ENCODE results near the gene HIGD2A. TPM values are rescaled to one million over a fixed set of nuclear protein-coding genes. Genes with fewer than 3 reads are reported as not detected.

Gene HIGD2A
- total and polyA plus RNA-seq, 2 experiments from 2014 or later: 67.7 to 194 TPM

DNA sequence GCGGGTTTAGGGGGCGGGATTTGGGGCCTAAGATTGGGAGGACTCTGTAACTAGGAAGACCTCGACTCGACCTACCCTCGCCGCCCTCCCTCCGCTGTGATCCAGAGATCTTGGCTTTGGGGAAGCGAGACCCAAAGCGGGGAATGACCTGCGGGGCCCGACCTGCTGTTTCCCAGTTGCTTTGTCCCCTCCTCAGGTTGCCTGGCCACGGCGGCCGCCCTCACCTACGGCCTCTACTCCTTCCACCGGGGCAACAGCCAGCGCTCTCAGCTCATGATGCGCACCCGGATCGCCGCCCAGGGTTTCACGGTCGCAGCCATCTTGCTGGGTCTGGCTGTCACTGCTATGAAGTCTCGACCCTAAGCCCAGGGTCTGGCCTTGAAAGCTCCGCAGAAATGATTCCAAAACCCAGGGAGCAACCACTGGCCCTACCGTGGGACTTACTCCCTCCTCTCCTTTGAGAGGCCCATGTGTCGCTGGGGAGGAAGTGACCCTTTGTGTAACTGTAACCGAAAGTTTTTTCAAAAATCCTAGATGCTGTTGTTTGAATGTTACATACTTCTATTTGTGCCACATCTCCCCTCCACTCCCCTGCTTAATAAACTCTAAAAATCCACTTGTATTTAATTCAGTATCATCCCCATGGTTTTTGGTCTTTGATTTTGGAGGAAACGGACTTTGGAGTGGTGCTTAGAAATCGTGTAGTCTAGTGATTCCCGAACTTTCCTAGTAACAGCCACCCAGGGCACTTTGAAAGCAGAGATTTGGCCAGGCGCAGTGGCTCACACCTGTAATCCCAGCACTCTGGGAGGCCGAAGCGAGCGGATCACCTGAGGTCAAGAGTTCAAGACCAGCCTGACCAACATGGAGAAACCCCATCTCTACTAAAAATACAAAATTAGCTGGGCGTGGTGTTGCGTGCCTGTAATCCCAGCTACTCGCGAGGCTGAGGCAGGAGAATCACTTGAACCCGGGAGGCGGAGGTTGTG, 878 bp downstream of the HIGD2A start:
- Histone ChIP-seq H3K79me2 (replicated peaks; ENCODE audit: insufficient read depth) (peaks cover 33% of the 10 kb centered on the region), H2AFZ (no peak overlapping the region)

DNA sequence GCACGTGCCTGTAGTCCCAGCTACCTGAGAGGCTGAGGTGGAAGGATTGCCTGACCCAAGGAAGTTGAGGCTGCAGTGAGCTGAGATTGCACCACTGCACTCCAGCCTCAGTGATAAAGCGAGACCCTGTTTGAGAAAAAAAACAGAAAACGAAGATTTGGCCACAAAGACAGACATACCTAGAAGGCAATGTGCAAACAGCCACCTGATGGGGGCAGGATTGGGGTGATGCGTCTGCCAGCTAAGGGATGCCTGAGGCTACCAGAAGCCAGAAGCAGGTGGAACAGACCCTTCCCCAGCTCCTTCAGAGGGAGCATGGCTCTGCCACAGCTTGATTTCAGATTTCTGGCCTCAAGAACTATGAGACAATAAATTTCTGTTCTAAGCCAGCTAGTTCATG, 2.9 kb downstream of the HIGD2A start:
- Histone ChIP-seq H3K36me3 (ENCODE audit: insufficient read depth) (no peaks in the 10 kb centered on the region; the same call in 1 of the 2 replicates), H3K79me2 (replicated peaks; ENCODE audit: insufficient read depth) (peaks cover 19% of the 10 kb centered on the region), H3K27ac (ENCODE audit: low read depth) (no peak overlapping the region), H3K27me3 (ENCODE audit: insufficient read depth) (no peaks in the 10 kb centered on the region), H3K9me2 (ENCODE audit: insufficient read depth) (no peaks in the 10 kb centered on the region), H3K4me2 (no peak overlapping the region), H4K20me1 (replicated peaks; ENCODE audit: insufficient read depth) (peaks cover 8% of the 10 kb centered on the region), H3F3A (replicated peaks; ENCODE audit: low read depth) (peaks cover 5% of the 10 kb centered on the region; the same call in 1 of the 2 replicates), H3K4me3 (no peak overlapping the region), H2AFZ (no peak overlapping the region), H3K4me1 (ENCODE audit: insufficient read depth) (peaks cover 9% of the 10 kb centered on the region; the same call in 1 of the 2 replicates)
- Mint-ChIP-seq H3K4me1 (peaks cover 16% of the 10 kb centered on the region; the same call in 2 of the 3 replicates), H3K36me3 (ENCODE audit: low read depth) (peaks cover 29% of the 10 kb centered on the region), H3K4me3 (no peak overlapping the region), H3K27ac (no peak overlapping the region), H3K9me3 (no peaks in the 10 kb centered on the region; the same call in 2 of the 3 replicates), H3K27me3 (ENCODE audit: insufficient read depth, low read depth, poor library complexity) (peaks cover 19% of the 10 kb centered on the region)
- DNase-seq (ENCODE audit: low spot score): peak; percentile 40
- TF ChIP-seq NANOG (IDR thresholded peaks at IDR 0.05; ENCODE audit: borderline replicate concordance): no peak
- TF ChIP-seq, protein P1, sequence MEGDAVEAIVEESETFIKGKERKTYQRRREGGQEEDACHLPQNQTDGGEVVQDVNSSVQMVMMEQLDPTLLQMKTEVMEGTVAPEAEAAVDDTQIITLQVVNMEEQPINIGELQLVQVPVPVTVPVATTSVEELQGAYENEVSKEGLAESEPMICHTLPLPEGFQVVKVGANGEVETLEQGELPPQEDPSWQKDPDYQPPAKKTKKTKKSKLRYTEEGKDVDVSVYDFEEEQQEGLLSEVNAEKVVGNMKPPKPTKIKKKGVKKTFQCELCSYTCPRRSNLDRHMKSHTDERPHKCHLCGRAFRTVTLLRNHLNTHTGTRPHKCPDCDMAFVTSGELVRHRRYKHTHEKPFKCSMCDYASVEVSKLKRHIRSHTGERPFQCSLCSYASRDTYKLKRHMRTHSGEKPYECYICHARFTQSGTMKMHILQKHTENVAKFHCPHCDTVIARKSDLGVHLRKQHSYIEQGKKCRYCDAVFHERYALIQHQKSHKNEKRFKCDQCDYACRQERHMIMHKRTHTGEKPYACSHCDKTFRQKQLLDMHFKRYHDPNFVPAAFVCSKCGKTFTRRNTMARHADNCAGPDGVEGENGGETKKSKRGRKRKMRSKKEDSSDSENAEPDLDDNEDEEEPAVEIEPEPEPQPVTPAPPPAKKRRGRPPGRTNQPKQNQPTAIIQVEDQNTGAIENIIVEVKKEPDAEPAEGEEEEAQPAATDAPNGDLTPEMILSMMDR (conservative IDR thresholded peaks at IDR 0.05; ENCODE audit: low read depth in 2 of 2): peak; percentile 30 to 41; a peak in 2 of 4 replicates
- ATAC-seq: no peak

More for the DNA sequence above, 878 bp downstream of the HIGD2A start:
- ATAC-seq (peak; percentile 31), DNase-seq (ENCODE audit: low spot score) (no peak)
- H3K4me2 ChIP-seq: peak overlapping the region; percentile 74
- TF ChIP-seq EZH2 (IDR thresholded peaks at IDR 0.05; ENCODE audit: low read depth, unreplicated experiment) (no peak), POLR2AphosphoS5 (IDR thresholded peaks at IDR 0.05; ENCODE audit: low read depth) (peak; percentile 78)
- TF ChIP-seq, protein P1 (conservative IDR thresholded peaks at IDR 0.05; ENCODE audit: low read depth in 2 of 2): no peak
- Mint-ChIP-seq H3K27me3 (ENCODE audit: insufficient read depth, low read depth, poor library complexity) (peaks cover 17% of the 10 kb centered on the region), H3K9me3 (no peaks in the 10 kb centered on the region; the same call in 2 of the 3 replicates), H3K4me1 (peaks cover 16% of the 10 kb centered on the region), H3K36me3 (ENCODE audit: low read depth) (peaks cover 50% of the 10 kb centered on the region), H3K27ac (peak overlapping the region; percentile 100), H3K4me3 (peak overlapping the region; percentile 99)
- H3K4me3 ChIP-seq: peak overlapping the region; percentile 67
- peaks cover 9% of the 10 kb centered on the region; the same call in 1 of the 2 replicates for H3K4me1 ChIP-seq (ENCODE audit: insufficient read depth)
- H3K36me3 ChIP-seq (ENCODE audit: insufficient read depth): peaks cover 15% of the 10 kb centered on the region
- peak overlapping the region; percentile 86 for H3K27ac ChIP-seq (ENCODE audit: low read depth)
- H4K20me1 ChIP-seq (replicated peaks; ENCODE audit: insufficient read depth): peaks cover 12% of the 10 kb centered on the region
- H3K27me3 ChIP-seq (ENCODE audit: insufficient read depth): no peaks in the 10 kb centered on the region
- H3K9me2 ChIP-seq (ENCODE audit: insufficient read depth): no peaks in the 10 kb centered on the region
- peaks cover 18% of the 10 kb centered on the region; the same call in 1 of the 2 replicates for H3F3A ChIP-seq (replicated peaks; ENCODE audit: low read depth)

All from GM23338 (cell line).